GM12878 (cell line): ENCODE measurements around the gene NHSL1. TPM values are rescaled to one million over a fixed set of nuclear protein-coding genes. Genes with fewer than 3 reads are reported as not detected.
A peak's percentile ranks its signal among the peaks of the same experiment; 100 is the strongest.

Experiments used
- CEBPB ChIP-seq, 2 experiments: fragments of 150-350 bp in 1 of 2; IDR thresholded peaks; 2 replicates each; pipeline ENCODE4 v1.6.1; 2012 to 2014; ENCODE audit warnings: low read depth in 2 of 2, low read length in 2 of 2, borderline replicate concordance in 1 of 2, inconsistent platforms in 1 of 2
- EED ChIP-seq: sonication (generic); IDR thresholded peaks from 2 replicates; pipeline ENCODE4 v1.6.1; 2016; ENCODE audit warnings: antibody characterized with exemption, low read depth
- GABPA ChIP-seq: IDR thresholded peaks from 2 replicates; pipeline ENCODE4 v1.6.1; 2014; ENCODE audit warnings: antibody characterized with exemption, low read depth, mild to moderate bottlenecking, inconsistent platforms
- HDAC2 ChIP-seq: fragments of 200-600 bp; sonication (generic); IDR thresholded peaks from 2 replicates; pipeline ENCODE4 v1.6.1; 2017
- HDAC6 ChIP-seq: fragments of 200-600 bp; sonication (generic); IDR thresholded peaks from one replicate; pipeline ENCODE4 v1.8.0; 2017; ENCODE audit warnings: antibody characterized with exemption; ENCODE audit not compliant: unreplicated experiment
- IRF3 ChIP-seq: fragments of 450-650 bp; IDR thresholded peaks from 2 replicates; pipeline ENCODE4 v1.6.1; 2014; ENCODE audit warnings: mild to moderate bottlenecking
- JUND ChIP-seq: IDR thresholded peaks from 2 replicates; pipeline ENCODE4 v1.6.1; 2012; ENCODE audit warnings: low read depth, mild to moderate bottlenecking, low read length, improper control_type of control experiment, moderate library complexity
- NFYB ChIP-seq: IDR thresholded peaks from 2 replicates; pipeline ENCODE4 v1.6.1; 2011; ENCODE audit warnings: low read depth, mild to moderate bottlenecking, low read length, improper control_type of control experiment, moderate library complexity; ENCODE audit not compliant: insufficient read depth
- NR2C1 ChIP-seq: fragments of 450-650 bp; IDR thresholded peaks from 2 replicates; pipeline ENCODE4 v1.6.1; 2017; ENCODE audit warnings: antibody characterized with exemption, mild to moderate bottlenecking, moderate library complexity
- PRDM15 ChIP-seq: fragments of 450-650 bp; formaldehyde crosslinking; IDR thresholded peaks from 2 replicates; pipeline ENCODE4 v1.4.0; 2020; ENCODE audit warnings: mild to moderate bottlenecking, moderate library complexity
- SMC3 ChIP-seq: IDR thresholded peaks from 2 replicates; pipeline ENCODE4 v1.6.1; 2011; ENCODE audit warnings: low read length, improper control_type of control experiment, borderline replicate concordance
- SPI1 ChIP-seq: IDR thresholded peaks from 2 replicates; pipeline ENCODE4 v1.6.1; 2011; ENCODE audit warnings: low read depth, mild to moderate bottlenecking, low read length, moderate library complexity, borderline replicate concordance; ENCODE audit not compliant: insufficient read depth
- STAT3 ChIP-seq: IDR thresholded peaks from 2 replicates; pipeline ENCODE4 v1.6.1; 2011; ENCODE audit warnings: low read depth, low read length, improper control_type of control experiment
- TAF1 ChIP-seq: IDR thresholded peaks from 2 replicates; pipeline ENCODE4 v1.6.1; 2011; ENCODE audit warnings: mild to moderate bottlenecking, low read depth, low read length, borderline replicate concordance
- ZBTB33 ChIP-seq: fragments of 450-650 bp; IDR thresholded peaks from 2 replicates; pipeline ENCODE4 v1.6.1; 2017; ENCODE audit warnings: mild to moderate bottlenecking
- ZNF217 ChIP-seq: fragments of 450-650 bp; IDR thresholded peaks from 2 replicates; pipeline ENCODE4 v1.6.1; 2017; ENCODE audit warnings: antibody characterized with exemption, mild to moderate bottlenecking
- ZNF687 ChIP-seq: fragments of 450-650 bp; IDR thresholded peaks from 2 replicates; pipeline ENCODE4 v1.6.1; 2017; ENCODE audit warnings: mild to moderate bottlenecking, moderate library complexity
- ZZZ3 ChIP-seq: IDR thresholded peaks from 2 replicates; pipeline ENCODE4 v1.6.1; 2011; ENCODE audit warnings: low read depth; ENCODE audit not compliant: control insufficient read depth, insufficient read length
- polyA plus RNA-seq, 11 experiments: library from polyadenylated mRNA; depleted of rRNA in 4 of 11; unstranded in 6 of 11; stranded (reverse) in 5 of 11; fragments of >200 nt; fragmentation: Nextera tagmentation in 4 of 11; fragmentation: Illumina TruSeq in 1 of 11; extraction: Ambion mirVana in 4 of 11; extraction: Trizol in 1 of 11; gene quantifications; 1 replicate in 1 of 11; 2 replicates in 10 of 11; pipeline versions ENCODE4 v1.2.1 to v1.2.3, GENCODE V29; 2011 to 2016; ENCODE audit warnings: inconsistent platforms in 2 of 11, missing spikeins in 2 of 11, low read depth in 1 of 11
- total RNA-seq, 4 experiments: library from RNA; depleted of rRNA in 3 of 4; stranded (reverse); fragments of >200 nt in 3 of 4; fragmentation: Illumina TruSeq in 1 of 4; extraction: Trizol in 1 of 4; gene quantifications; 2 replicates each; pipeline versions ENCODE4 v1.2.1 to v1.2.3, GENCODE V29; 2013 to 2021

Gene NHSL1
- total and polyA plus RNA-seq, 10 of the 15 experiments (the other 5 are each of a cell fraction or from before 2014, with no cell fraction given) = 0.26 to 14.1 (median 0.90) TPM

- no peak for TF ChIP-seq PRDM15
- TF ChIP-seq HDAC6 = no peak
- TF ChIP-seq STAT3 = no peak
- TF ChIP-seq IRF3 = no peak; the same call in 1 of the 2 replicates
- TF ChIP-seq CEBPB (IDR thresholded peaks at IDR 0.05; ENCODE audit: borderline replicate concordance in 1 of 2, low read depth in 2 of 2, low read length in 2 of 2) = no peak
- no peak for TF ChIP-seq NR2C1
- no peak for TF ChIP-seq ZBTB33
- TF ChIP-seq SMC3 = no peak
- TF ChIP-seq EED = no peak; the same call in 1 of the 2 replicates
- TF ChIP-seq JUND = no peak
- peak; percentile 72 for TF ChIP-seq SPI1
- TF ChIP-seq ZZZ3 = no peak
- TF ChIP-seq HDAC2 = no peak
- TF ChIP-seq TAF1 = no peak
- TF ChIP-seq ZNF687 = peak; percentile 52
- no peak for TF ChIP-seq NFYB
- peak; percentile 76; the same call in 1 of the 2 replicates for TF ChIP-seq ZNF217
- peak; percentile 64 for TF ChIP-seq GABPA
Measured at GRCh38 chr6:138403801-138404665, 95.3 kb downstream of the NHSL1 start, which contains the start of gene HEBP2 (continued).
